Gastroesophageal sphincter (tissue), 4 donors: Measurements from ENCODE around the gene TNNT3. TPM values are rescaled to one million over a fixed set of nuclear protein-coding genes. Genes with fewer than 3 reads are reported as not detected.

ENCODE experiments used
- ATAC-seq: fragments of 150-250 bp; one replicate; pipeline ENCODE4 v1.9.1; 2016; ENCODE audit warnings: mild to moderate bottlenecking, moderate library complexity
- H3K27ac ChIP-seq, 4 donors: fragments of 200-600 bp; sonication (generic) in 3 of 4; 1 replicate in 3 of 4; 2 replicates in 1 of 4; pipeline ENCODE4 v1.5.1; 2016 to 2019
- H3K27me3 ChIP-seq: fragments of 200-600 bp; sonication (generic); one replicate; pipeline ENCODE4 v1.5.1; 2019
- H3K36me3 ChIP-seq, 2 donors: fragments of 200-600 bp; sonication (generic); one replicate each; pipeline ENCODE4 v1.5.1; 2019; ENCODE audit warnings: control low read depth in 1 of 2
- H3K4me1 ChIP-seq, 3 donors: fragments of 200-600 bp; sonication (generic); 1 replicate in 2 of 3; 2 replicates in 1 of 3; pipeline ENCODE4 v1.5.1; 2016 to 2019; ENCODE audit warnings: control low read depth in 2 of 3
- H3K4me3 ChIP-seq, 2 donors: fragments of 200-600 bp; sonication (generic); one replicate each; pipeline ENCODE4 v1.5.1; 2019; ENCODE audit warnings: mild to moderate bottlenecking in 1 of 2, moderate library complexity in 1 of 2
- H3K9me3 ChIP-seq, 3 donors: fragments of 200-600 bp; sonication (generic); one replicate each; pipeline ENCODE4 v1.5.1; 2017 to 2019; ENCODE audit warnings: control low read depth in 2 of 3
- CTCF ChIP-seq, 4 experiments: fragments of 200-600 bp in 2 of 4; fragments of 450-650 bp in 2 of 4; sonication (generic) in 1 of 4; IDR thresholded peaks; one replicate each; pipeline ENCODE4 v1.5.1; 2017 to 2019; ENCODE audit warnings: antibody characterized with exemption in 4 of 4, mild to moderate bottlenecking in 2 of 4, moderate library complexity in 2 of 4
- EP300 ChIP-seq: sonication (generic); formaldehyde crosslinking; IDR thresholded peaks from one replicate; pipeline ENCODE4 v1.6.1; 2017; ENCODE audit warnings: antibody characterized with exemption, mild to moderate bottlenecking
- POLR2A ChIP-seq, 2 donors: fragments of 450-650 bp; IDR thresholded peaks; one replicate each; pipeline ENCODE4 v1.6.1; 2017; ENCODE audit warnings: antibody characterized with exemption in 2 of 2, mild to moderate bottlenecking in 2 of 2, moderate library complexity in 1 of 2
- POLR2AphosphoS5 ChIP-seq: sonication (generic); formaldehyde crosslinking; IDR thresholded peaks from one replicate; pipeline ENCODE4 v1.6.1; 2017; ENCODE audit warnings: antibody characterized with exemption
- WGBS, 2 donors: methylation state at CpG; one replicate each; pipeline ENCODE4 v1.1.5; 2018; ENCODE audit warnings: low coverage in 1 of 2; 5-methylcytosine and 5-hydroxymethylcytosine counted together
- total RNA-seq, 4 donors: library from RNA; depleted of rRNA; stranded (reverse); fragments of >200 nt; gene quantifications; one replicate each; pipeline ENCODE4 v1.1.0, GENCODE V29; 2016

TNNT3 gene
- total RNA-seq, 4 donors from 2014 or later: 1.7 to 4.3 (median 2.5) TPM

DNA sequence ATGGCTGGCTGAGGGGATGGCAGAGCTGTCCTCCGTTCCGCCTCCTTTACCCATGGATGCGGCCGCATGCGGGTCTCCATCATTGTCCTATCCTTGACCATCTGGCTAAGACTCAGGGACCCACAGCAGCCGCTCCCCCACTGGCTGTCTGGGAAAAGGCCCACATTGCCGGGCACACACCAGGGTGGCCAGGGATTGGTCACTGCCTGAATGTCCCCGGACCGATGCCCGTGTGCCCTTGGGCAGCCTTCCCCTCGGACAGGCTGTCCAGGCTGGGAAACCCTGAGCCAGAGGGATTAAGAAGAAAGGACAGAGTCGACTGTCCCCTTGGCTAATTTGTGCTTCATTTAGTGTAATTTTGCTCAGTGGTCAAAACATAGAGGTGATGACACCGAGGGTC, 55.7 kb downstream of the TNNT3 start:
- no peak for ATAC-seq

DNA sequence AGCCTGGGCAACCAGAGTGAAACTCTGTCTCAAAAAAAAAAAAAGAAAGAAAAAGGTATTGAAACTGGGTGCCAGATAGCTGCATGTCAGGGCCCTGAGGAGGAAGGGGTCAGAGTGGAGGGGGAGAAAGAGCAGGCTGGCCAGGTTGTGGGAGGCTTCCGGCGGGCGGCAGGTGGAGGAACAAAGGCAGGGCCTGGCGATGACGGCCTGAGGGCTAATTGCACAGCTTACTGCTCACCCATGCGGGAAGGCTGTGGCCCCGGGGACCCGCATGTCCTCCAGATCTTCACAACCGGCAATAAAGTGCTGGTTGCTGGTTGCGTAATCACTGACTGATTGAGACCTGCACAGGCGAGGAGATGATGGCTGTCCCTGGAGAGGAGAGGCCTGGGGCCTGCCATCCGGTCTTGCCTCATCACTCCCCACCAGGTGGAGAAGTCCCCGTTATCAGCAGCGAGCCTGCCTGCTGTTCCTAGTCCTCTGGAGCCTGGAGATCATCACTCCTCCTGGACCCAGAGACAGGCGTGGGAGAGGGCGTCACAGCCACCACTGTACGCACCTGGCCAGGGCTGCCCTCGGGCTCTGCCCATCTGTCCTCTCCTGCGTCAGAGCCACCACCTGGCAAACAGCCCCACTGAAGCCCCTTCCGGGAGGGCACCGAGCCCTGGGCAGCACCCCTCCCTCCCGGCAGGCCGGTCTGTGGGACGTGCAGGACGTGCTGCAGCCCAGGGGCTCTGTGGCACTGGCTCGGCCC, 59.4 kb downstream of the TNNT3 start:
- TF ChIP-seq EP300 (no peak), POLR2AphosphoS5 (no peak), CTCF (IDR thresholded peaks at IDR 0.05) (no peak), POLR2A (IDR thresholded peaks at IDR 0.05) (no peak)
- no peaks in the 10 kb centered on the region for H3K36me3 ChIP-seq
- H3K9me3 ChIP-seq: no peaks in the 10 kb centered on the region
- H3K27ac ChIP-seq: no peak overlapping the region
- no peak for ATAC-seq
- no peak overlapping the region for H3K4me3 ChIP-seq
- WGBS, 2 donors: no CpG with 5 or more reads among the region's 26 CpGs
- no peaks in the 10 kb centered on the region for H3K27me3 ChIP-seq
- no peaks in the 10 kb centered on the region for H3K4me1 ChIP-seq

More for the DNA sequence above, 55.7 kb downstream of the TNNT3 start:
- no peaks in the 10 kb centered on the region for H3K9me3 ChIP-seq
- H3K36me3 ChIP-seq: no peaks in the 10 kb centered on the region
- no peak overlapping the region for H3K4me3 ChIP-seq
- no CpG with 5 or more reads among the region's 13 CpGs for WGBS, 2 donors
- H3K4me1 ChIP-seq: no peaks in the 10 kb centered on the region
- H3K27ac ChIP-seq: no peak overlapping the region
- TF ChIP-seq EP300 (no peak), POLR2AphosphoS5 (no peak), CTCF (IDR thresholded peaks at IDR 0.05) (no peak), POLR2A (IDR thresholded peaks at IDR 0.05) (no peak)
- no peaks in the 10 kb centered on the region for H3K27me3 ChIP-seq

- no peak overlapping the region for H3K27ac ChIP-seq
- TF ChIP-seq EP300 (no peak), POLR2AphosphoS5 (no peak), CTCF (IDR thresholded peaks at IDR 0.05) (no peak), POLR2A (IDR thresholded peaks at IDR 0.05) (no peak)
- no peaks in the 10 kb centered on the region for H3K36me3 ChIP-seq
- H3K9me3 ChIP-seq: no peaks in the 10 kb centered on the region
- no peak overlapping the region for H3K4me3 ChIP-seq
- ATAC-seq: no peak
- WGBS, 2 donors: no CpG with 5 or more reads among the region's 11 CpGs
- no peaks in the 10 kb centered on the region for H3K4me1 ChIP-seq
- no peaks in the 10 kb centered on the region for H3K27me3 ChIP-seq
Observed at GRCh38 chr11:1979607-1980006, 60.1 kb downstream of the TNNT3 start.

GRCh38 chr11:1982873-1983600, 63.5 kb downstream of the TNNT3 start:
- no peaks in the 10 kb centered on the region for H3K9me3 ChIP-seq
- ATAC-seq: no peak
- H3K36me3 ChIP-seq: no peaks in the 10 kb centered on the region
- WGBS, 2 donors: no CpG with 5 or more reads among the region's 26 CpGs
- H3K27me3 ChIP-seq: no peaks in the 10 kb centered on the region
- H3K4me1 ChIP-seq: no peaks in the 10 kb centered on the region
- H3K27ac ChIP-seq: no peak overlapping the region
- TF ChIP-seq EP300: no peak
- no peak for TF ChIP-seq POLR2A (IDR thresholded peaks at IDR 0.05)
- no peak for TF ChIP-seq POLR2AphosphoS5
- no peak for TF ChIP-seq CTCF (IDR thresholded peaks at IDR 0.05)
- H3K4me3 ChIP-seq: no peak overlapping the region

GRCh38 chr11:1983601-1983961, 64.1 kb downstream of the TNNT3 start:
- H3K36me3 ChIP-seq: no peaks in the 10 kb centered on the region
- no peaks in the 10 kb centered on the region for H3K4me1 ChIP-seq
- no CpG with 5 or more reads among the region's 12 CpGs for WGBS, 2 donors
- no peaks in the 10 kb centered on the region for H3K9me3 ChIP-seq
- H3K27ac ChIP-seq: no peak overlapping the region
- ATAC-seq: no peak
- no peaks in the 10 kb centered on the region for H3K27me3 ChIP-seq
- TF ChIP-seq POLR2A (IDR thresholded peaks at IDR 0.05): no peak
- no peak for TF ChIP-seq EP300
- no peak for TF ChIP-seq CTCF (IDR thresholded peaks at IDR 0.05)
- no peak for TF ChIP-seq POLR2AphosphoS5
- H3K4me3 ChIP-seq: no peak overlapping the region
